ENCODE results near the gene MTOR. TPM values are rescaled to one million over a fixed set of nuclear protein-coding genes. Genes with fewer than 3 reads are reported as not detected.
"Not testable (repeated sequence)": the region's sequence is repeated elsewhere in the genome, so short reads cannot be mapped to it uniquely, and the experiment has no call there.

MTOR gene
- total and polyA plus RNA-seq, 4 donors = 15.1 to 36.6 (median 26.9) TPM

DNA sequence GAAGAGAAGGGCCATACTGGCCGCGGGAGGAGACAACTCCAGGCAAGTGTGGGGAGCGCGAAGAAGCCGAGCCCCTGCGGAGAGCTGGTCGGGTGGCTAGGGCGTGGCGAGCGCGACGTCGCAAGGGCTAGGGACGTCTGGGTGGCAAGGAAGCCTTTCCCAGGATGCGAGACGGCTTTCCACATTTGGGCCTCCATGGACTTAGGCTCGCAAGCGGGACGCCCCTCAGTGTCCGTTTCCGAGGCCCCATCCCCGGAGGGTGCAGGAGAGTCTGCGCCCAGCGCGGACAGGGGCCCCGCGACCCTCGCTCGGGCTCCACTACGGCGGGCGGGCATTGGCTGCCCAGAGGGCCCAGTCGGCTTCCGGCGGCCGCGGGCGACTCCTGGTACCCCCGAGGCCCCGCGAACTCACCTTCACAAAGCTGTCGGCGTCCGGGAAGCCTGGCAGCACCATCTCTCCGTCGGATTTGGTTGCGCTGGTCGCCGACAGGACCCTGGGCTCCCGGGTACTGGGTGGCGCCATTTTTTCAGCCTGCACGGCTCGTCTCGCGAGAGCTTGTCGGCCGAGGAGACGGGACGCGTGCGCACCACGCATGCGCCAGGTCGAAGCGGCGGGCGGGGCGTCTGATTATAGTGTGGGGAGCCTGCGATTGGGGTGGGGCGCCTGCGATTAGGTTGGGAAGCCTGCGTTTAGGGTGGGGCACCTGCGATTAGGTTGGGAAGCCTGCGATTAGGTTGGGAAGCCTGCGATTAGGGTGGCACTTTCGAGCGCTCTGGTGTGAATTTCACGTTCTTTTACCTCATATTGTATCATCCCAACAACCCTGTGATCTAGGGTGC lies 162.8 kb downstream of the MTOR start, which contains the start of gene EXOSC10:
Gene EXOSC10 (minus strand): TSS at position 560 of the 839 bp plus-strand sequence. CDS start 38 bp downstream, at position 522.
- WGBS, 2 donors = 0% methylated on average over 74 to 78 of the region's 78 CpGs
- H3K9me3 ChIP-seq (ENCODE audit: control insufficient read depth in 4 of 4, insufficient read depth in 3 of 4, low read length in 3 of 4) = peaks cover 0 to 1% (median 0%) of the 10 kb centered on the region in 4 donors
- H3K36me3 ChIP-seq (ENCODE audit: control insufficient read depth in 4 of 4, insufficient read depth in 4 of 4, low read length in 4 of 4) = peaks cover 3 to 15% (median 11%) of the 10 kb centered on the region in 4 donors
- DNase-seq (peak; percentile 91 to 92 (median 92)), ATAC-seq (ENCODE audit: insufficient read depth, low FRiP score) (peak; percentile 93)
- peak within 1 kb of the TSS; percentile 99 for H3K4me3 ChIP-seq
- peaks cover 3 to 12% (median 8%) of the 10 kb centered on the region in 5 donors for H3K4me1 ChIP-seq (ENCODE audit: control insufficient read depth in 5 of 5, insufficient read depth in 5 of 5, low read length in 5 of 5)
- H3K9ac ChIP-seq (ENCODE audit: insufficient read depth in 1 of 2, low read length in 2 of 2) = peak within 1 kb of the TSS; percentile 78 to 94
- TF ChIP-seq, protein P1, sequence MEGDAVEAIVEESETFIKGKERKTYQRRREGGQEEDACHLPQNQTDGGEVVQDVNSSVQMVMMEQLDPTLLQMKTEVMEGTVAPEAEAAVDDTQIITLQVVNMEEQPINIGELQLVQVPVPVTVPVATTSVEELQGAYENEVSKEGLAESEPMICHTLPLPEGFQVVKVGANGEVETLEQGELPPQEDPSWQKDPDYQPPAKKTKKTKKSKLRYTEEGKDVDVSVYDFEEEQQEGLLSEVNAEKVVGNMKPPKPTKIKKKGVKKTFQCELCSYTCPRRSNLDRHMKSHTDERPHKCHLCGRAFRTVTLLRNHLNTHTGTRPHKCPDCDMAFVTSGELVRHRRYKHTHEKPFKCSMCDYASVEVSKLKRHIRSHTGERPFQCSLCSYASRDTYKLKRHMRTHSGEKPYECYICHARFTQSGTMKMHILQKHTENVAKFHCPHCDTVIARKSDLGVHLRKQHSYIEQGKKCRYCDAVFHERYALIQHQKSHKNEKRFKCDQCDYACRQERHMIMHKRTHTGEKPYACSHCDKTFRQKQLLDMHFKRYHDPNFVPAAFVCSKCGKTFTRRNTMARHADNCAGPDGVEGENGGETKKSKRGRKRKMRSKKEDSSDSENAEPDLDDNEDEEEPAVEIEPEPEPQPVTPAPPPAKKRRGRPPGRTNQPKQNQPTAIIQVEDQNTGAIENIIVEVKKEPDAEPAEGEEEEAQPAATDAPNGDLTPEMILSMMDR (IDR thresholded peaks at IDR 0.05; ENCODE audit: control extremely low read depth, extremely low read depth) = no peak
- peak within 1 kb of the TSS; percentile 80 to 84 for H3K27ac ChIP-seq (ENCODE audit: low read depth in 1 of 2, low read length in 1 of 2)
- H3K27me3 ChIP-seq (ENCODE audit: control insufficient read depth in 3 of 3, insufficient read depth in 3 of 3, low read length in 2 of 3) = no peaks in the 10 kb centered on the region

DNA sequence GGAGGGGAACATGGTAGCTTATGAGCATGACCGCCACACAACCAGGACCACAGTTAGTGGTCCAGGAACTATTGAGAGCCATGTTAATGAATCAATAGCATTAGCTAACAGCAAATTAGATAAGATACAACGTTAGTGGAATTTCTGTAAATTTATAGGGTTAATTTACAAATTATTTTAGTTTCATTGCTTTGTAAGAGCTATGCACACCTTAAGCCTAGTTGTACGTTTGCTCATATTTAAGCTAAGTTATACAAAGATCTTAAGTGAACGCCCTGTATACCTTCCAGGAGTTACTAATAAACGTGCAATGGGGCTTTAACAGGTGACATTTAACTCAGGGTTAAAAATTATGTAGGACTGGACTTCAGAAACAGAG lies 163.4 kb downstream of the MTOR start:
- H3K27me3 ChIP-seq (ENCODE audit: control insufficient read depth in 3 of 3, insufficient read depth in 3 of 3, low read length in 2 of 3) = no peaks in the 10 kb centered on the region
- peak overlapping the region; percentile 80 to 84 for H3K27ac ChIP-seq (ENCODE audit: low read depth in 1 of 2, low read length in 1 of 2)
- TF ChIP-seq, protein P1 (IDR thresholded peaks at IDR 0.05; ENCODE audit: control extremely low read depth, extremely low read depth) = no peak
- H3K4me3 ChIP-seq = peak overlapping the region; percentile 99
- H3K4me1 ChIP-seq (ENCODE audit: control insufficient read depth in 5 of 5, insufficient read depth in 5 of 5, low read length in 5 of 5) = peaks cover 3 to 12% (median 8%) of the 10 kb centered on the region in 5 donors
- ATAC-seq (ENCODE audit: insufficient read depth, low FRiP score) (no peak), DNase-seq (no peak)
- H3K9me3 ChIP-seq (ENCODE audit: control insufficient read depth in 4 of 4, insufficient read depth in 3 of 4, low read length in 3 of 4) = peaks cover 0 to 1% (median 0%) of the 10 kb centered on the region in 4 donors
- H3K9ac ChIP-seq (ENCODE audit: insufficient read depth in 1 of 2, low read length in 2 of 2) = peak overlapping the region; percentile 77 to 94
- peaks cover 3 to 20% (median 11%) of the 10 kb centered on the region in 4 donors for H3K36me3 ChIP-seq (ENCODE audit: control insufficient read depth in 4 of 4, insufficient read depth in 4 of 4, low read length in 4 of 4)
- 15 to 17% methylated on average over 5 of the region's 5 CpGs for WGBS, 2 donors

DNA sequence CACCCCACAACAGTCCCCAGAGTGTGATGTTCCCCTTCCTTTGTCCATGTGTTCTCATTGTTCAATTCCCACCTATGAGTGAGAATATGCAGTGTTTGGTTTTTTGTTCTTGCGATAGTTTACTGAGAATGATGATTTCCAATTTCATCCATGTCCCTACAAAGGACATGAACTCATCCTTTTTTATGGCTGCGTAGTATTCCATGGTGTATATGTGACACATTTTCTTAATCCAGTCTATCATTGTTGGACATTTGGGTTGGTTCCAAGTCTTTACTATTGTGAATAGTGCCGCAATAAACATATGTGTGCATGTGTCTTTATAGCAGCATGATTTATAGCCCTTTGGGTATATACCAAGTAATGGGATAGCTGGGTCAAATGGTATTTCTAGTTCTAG lies 178.6 kb downstream of the MTOR start:
- WGBS, 2 donors = 88 to 95% methylated on average over 2 of the region's 3 CpGs
- not testable (repeated sequence) for H3K9ac ChIP-seq (ENCODE audit: insufficient read depth in 1 of 2, low read length in 2 of 2); H3K27me3 ChIP-seq (ENCODE audit: control insufficient read depth in 3 of 3, insufficient read depth in 3 of 3, low read length in 2 of 3); H3K9me3 ChIP-seq (ENCODE audit: control insufficient read depth in 4 of 4, insufficient read depth in 3 of 4, low read length in 3 of 4); ATAC-seq (ENCODE audit: insufficient read depth, low FRiP score); DNase-seq; H3K4me1 ChIP-seq (ENCODE audit: control insufficient read depth in 5 of 5, insufficient read depth in 5 of 5, low read length in 5 of 5); H3K27ac ChIP-seq (ENCODE audit: low read depth in 1 of 2, low read length in 1 of 2); H3K4me3 ChIP-seq
- peaks cover 33 to 43% (median 37%) of the 10 kb centered on the region in 4 donors for H3K36me3 ChIP-seq (ENCODE audit: control insufficient read depth in 4 of 4, insufficient read depth in 4 of 4, low read length in 4 of 4)

DNA sequence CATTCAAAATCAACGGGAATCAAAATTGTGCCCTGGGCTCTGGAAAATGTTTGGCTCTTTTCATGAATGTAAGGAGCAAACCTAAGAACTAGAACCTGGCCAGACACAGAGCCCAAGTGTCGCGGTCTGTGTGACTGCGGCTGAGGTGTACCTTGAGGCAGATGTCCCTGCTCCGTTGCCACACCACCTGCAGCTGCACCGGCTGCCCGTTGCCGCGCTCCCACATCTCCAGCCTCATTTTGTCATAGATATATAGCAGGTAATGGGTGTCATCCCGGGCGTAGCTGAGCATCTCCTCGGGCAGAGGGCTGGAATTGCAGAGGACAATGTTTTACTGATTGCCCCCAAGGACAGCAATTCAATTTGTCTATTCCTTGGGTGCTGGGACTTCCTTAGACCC lies 181.4 kb downstream of the MTOR start:
- Histone ChIP-seq H3K27ac (ENCODE audit: low read depth in 1 of 2, low read length in 1 of 2) (no peak overlapping the region), H3K9me3 (ENCODE audit: control insufficient read depth in 4 of 4, insufficient read depth in 3 of 4, low read length in 3 of 4) (no peaks in the 10 kb centered on the region), H3K4me3 (no peak overlapping the region), H3K36me3 (ENCODE audit: control insufficient read depth in 4 of 4, insufficient read depth in 4 of 4, low read length in 4 of 4) (peaks cover 29 to 43% (median 38%) of the 10 kb centered on the region in 4 donors), H3K27me3 (ENCODE audit: control insufficient read depth in 3 of 3, insufficient read depth in 3 of 3, low read length in 2 of 3) (no peaks in the 10 kb centered on the region), H3K4me1 (ENCODE audit: control insufficient read depth in 5 of 5, insufficient read depth in 5 of 5, low read length in 5 of 5) (no peaks in the 10 kb centered on the region), H3K9ac (ENCODE audit: insufficient read depth in 1 of 2, low read length in 2 of 2) (no peak overlapping the region)
- 87 to 89% methylated on average over 12 of the region's 12 CpGs for WGBS, 2 donors
- ATAC-seq (ENCODE audit: insufficient read depth, low FRiP score) = no peak
- TF ChIP-seq, protein P1 (IDR thresholded peaks at IDR 0.05; ENCODE audit: control extremely low read depth, extremely low read depth) = no peak
- DNase-seq = no peak

Measured in lung (tissue), 12 donors.